Measurements from ENCODE around the gene GABARAPL1.
"Not testable (repeated sequence)": the region's sequence is repeated elsewhere in the genome, so short reads cannot be mapped to it uniquely, and the experiment has no call there.

GABARAPL1 gene

GRCh38 chr12:10214895-10215267 is 2.2 kb downstream of the GABARAPL1 start:
- no peak for TF ChIP-seq CTCF (conservative IDR thresholded peaks at IDR 0.05; ENCODE audit: low read depth)
- ChIA-PET POLR2A (ENCODE audit: low non-redundant PET) (interaction anchor here (0.5 kb wide), 1 partner anchor 115 kb away, joined by 6 read pairs; no protein-coding TSS in a partner anchor), CTCF (interaction anchor here (0.9 kb wide), 1 partner anchor 62 kb away, joined by 3 read pairs; no protein-coding TSS in a partner anchor)
- DNase-seq (ENCODE audit: low spot score): no peak
- no peak overlapping the region for H3K27ac ChIP-seq

- DNase-seq (ENCODE audit: low spot score): no peak
- H3K27ac ChIP-seq: no peak overlapping the region
- no peak for TF ChIP-seq CTCF (conservative IDR thresholded peaks at IDR 0.05; ENCODE audit: low read depth)
- CTCF ChIA-PET: interaction anchor here (0.9 kb wide), 1 partner anchor 62 kb away, joined by 3 read pairs; no protein-coding TSS in a partner anchor
- POLR2A ChIA-PET (ENCODE audit: low non-redundant PET): no interaction called here
These were observed 2.8 kb downstream of the GABARAPL1 start for GRCh38 chr12:10215436-10215835.

DNA sequence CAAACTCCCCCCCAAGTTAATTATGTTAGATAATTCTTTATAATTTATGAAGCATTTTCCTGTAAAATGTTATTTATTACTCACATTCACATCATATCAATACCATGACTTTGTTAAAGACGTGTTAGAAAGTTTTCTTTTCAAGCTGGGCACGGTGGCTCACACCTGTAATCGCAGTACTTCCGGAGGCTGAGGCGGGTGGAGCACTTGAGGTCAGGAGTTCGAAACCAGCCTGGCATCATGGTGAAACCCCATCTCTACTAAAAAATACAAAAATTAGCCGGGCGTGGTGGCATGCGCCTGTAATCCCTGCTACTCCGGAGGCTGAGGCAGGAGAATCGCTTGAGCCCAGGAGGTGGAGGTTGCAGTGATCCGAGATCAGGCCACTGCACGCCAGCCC is 3.3 kb downstream of the GABARAPL1 start:
- DNase-seq (ENCODE audit: low spot score); POLR2A ChIA-PET (ENCODE audit: low non-redundant PET); H3K27ac ChIP-seq: not testable (repeated sequence)
- CTCF ChIA-PET: interaction anchor here (0.9 kb wide), 1 partner anchor 63 kb away, joined by 3 read pairs; no protein-coding TSS in a partner anchor

DNA sequence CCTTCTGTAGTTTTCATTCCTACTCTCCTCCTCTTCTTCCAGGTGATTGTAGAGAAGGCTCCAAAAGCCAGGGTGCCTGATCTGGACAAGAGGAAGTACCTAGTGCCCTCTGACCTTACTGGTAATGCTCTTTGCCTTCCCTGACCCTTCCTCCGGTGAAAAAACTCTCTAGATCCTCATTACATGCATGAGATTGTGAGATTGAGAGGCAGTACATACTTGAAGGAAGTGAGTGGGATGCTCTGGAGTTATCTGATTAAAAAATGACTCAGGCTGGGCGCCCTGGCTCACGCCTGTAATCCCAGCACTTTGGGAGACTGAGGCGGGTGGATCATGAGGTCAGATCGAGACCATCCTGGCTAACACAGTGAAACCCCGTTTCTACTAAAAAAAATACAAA is 5.3 kb downstream of the GABARAPL1 start:
- CTCF ChIA-PET: interaction anchor here (0.6 kb wide), 1 partner anchor 164 kb away, joined by 3 read pairs; no protein-coding TSS in a partner anchor
- no peak for DNase-seq (ENCODE audit: low spot score)
- no peak for TF ChIP-seq CTCF (conservative IDR thresholded peaks at IDR 0.05; ENCODE audit: low read depth)
- POLR2A ChIA-PET (ENCODE audit: low non-redundant PET): no interaction called here
- no peak overlapping the region for H3K27ac ChIP-seq

DNA sequence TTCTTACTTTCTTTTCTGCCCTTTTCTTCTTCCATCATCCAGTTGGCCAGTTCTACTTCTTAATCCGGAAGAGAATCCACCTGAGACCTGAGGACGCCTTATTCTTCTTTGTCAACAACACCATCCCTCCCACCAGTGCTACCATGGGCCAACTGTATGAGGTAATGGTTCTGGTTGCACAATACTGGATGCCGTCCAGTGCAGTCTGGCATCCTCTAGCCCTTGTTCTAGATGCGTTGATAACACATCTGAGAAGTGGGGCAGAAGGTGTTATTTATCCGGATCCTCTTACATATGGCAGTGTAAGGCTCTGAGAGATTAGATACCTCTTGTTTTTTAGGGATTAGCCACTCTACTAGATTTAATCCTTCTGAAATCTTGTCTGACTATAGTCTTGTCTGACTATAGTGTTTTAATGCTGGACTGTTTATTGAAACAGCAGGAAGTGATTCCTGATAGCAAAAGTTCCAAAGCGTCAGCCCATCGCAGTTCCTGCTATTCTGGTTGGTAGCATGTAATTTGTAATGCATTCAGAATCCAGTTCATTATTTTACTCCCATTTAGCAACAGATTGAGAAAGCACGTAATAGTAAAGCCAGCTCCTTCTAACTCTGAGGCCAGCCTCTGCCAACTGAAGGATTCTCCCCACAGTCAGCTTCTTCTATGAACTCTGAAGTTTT is 7.9 kb downstream of the GABARAPL1 start:
- CTCF ChIA-PET: no interaction called here
- no peak for DNase-seq (ENCODE audit: low spot score)

GRCh38 chr12:10221846-10222245 is 9.2 kb downstream of the GABARAPL1 start:
- TF ChIP-seq CTCF (conservative IDR thresholded peaks at IDR 0.05; ENCODE audit: low read depth): no peak
- no peak for DNase-seq (ENCODE audit: low spot score)
- CTCF ChIA-PET: no interaction called here
- POLR2A ChIA-PET (ENCODE audit: low non-redundant PET): no interaction called here
- H3K27ac ChIP-seq: no peak overlapping the region

More for the DNA sequence above, 7.9 kb downstream of the GABARAPL1 start:
- POLR2A ChIA-PET (ENCODE audit: low non-redundant PET): no interaction called here
- TF ChIP-seq CTCF (conservative IDR thresholded peaks at IDR 0.05; ENCODE audit: low read depth): no peak
- no peak overlapping the region for H3K27ac ChIP-seq

- H3K27ac ChIP-seq: no peak overlapping the region
- POLR2A ChIA-PET (ENCODE audit: low non-redundant PET): no interaction called here
- TF ChIP-seq CTCF (conservative IDR thresholded peaks at IDR 0.05; ENCODE audit: low read depth): no peak
- CTCF ChIA-PET: no interaction called here
- no peak for DNase-seq (ENCODE audit: low spot score)
These were observed 10.5 kb downstream of the GABARAPL1 start for GRCh38 chr12:10223208-10223607.

DNA sequence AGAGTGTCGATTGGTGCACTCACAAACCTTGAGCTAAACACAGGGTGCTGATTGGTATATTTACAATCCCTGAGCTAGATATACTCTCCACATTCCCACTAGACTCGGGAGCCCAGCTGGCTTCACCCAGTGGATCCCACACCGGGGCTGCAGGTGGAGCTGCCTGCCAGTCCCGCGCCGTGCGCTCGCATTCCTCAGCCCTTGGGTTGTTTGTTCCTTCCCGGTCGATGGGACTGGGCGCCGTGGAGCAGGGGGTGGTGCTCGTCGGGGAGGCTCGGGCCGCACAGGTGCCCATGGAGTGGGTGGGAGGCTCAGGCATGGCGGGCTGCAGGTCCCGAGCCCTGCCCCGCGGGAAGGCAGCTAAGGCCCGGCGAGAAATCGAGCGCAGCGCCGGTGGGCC is 12.7 kb downstream of the GABARAPL1 start:
- H3K27ac ChIP-seq; POLR2A ChIA-PET (ENCODE audit: low non-redundant PET); DNase-seq (ENCODE audit: low spot score): not testable (repeated sequence)
- CTCF ChIA-PET: interaction anchor here (0.7 kb wide), 1 partner anchor 86 kb away, joined by 5 read pairs; no protein-coding TSS in a partner anchor

Measured in RWPE1 (cell line).